Activated naive CD4-positive, alpha-beta T cell treated with anti-CD3 and anti-CD28 coated beads, Interleukin-2, amount 50 U/mL, for 24 hours (primary cell): ENCODE measurements around the gene GSTT4.
"Not testable (repeated sequence)": the region's sequence is repeated elsewhere in the genome, so short reads cannot be mapped to it uniquely, and the experiment has no call there.

Experiments
- H3K27ac Mint-ChIP-seq: one replicate; pipeline ENCODE4 v1.8.0; 2021; ENCODE audit warnings: mild to moderate bottlenecking, mixed read lengths
- H3K27me3 Mint-ChIP-seq: one replicate; pipeline ENCODE4 v1.8.0; 2021; ENCODE audit warnings: mixed read lengths
- H3K36me3 Mint-ChIP-seq: one replicate; pipeline ENCODE4 v1.8.0; 2021; ENCODE audit warnings: mixed read lengths
- H3K4me1 Mint-ChIP-seq: one replicate; pipeline ENCODE4 v1.8.0; 2021; ENCODE audit warnings: mixed read lengths
- H3K4me3 Mint-ChIP-seq: one replicate; pipeline ENCODE4 v1.8.0; 2021; ENCODE audit warnings: mild to moderate bottlenecking, mixed read lengths
- H3K9me3 Mint-ChIP-seq: one replicate; pipeline ENCODE4 v1.8.0; 2021; ENCODE audit warnings: mixed read lengths

Gene GSTT4

GRCh38 chr22:23953485-23953884 lies 51.8 kb downstream of the GSTT4 start:
- H3K27me3 Mint-ChIP-seq, H3K9me3 Mint-ChIP-seq: not testable (repeated sequence)

GRCh38 chr22:23952794-23953405 lies 52.4 kb downstream of the GSTT4 start:
- H3K36me3 Mint-ChIP-seq, H3K9me3 Mint-ChIP-seq, H3K4me1 Mint-ChIP-seq, H3K27me3 Mint-ChIP-seq, H3K4me3 Mint-ChIP-seq, H3K27ac Mint-ChIP-seq: not testable (repeated sequence)

More at GRCh38 chr22:23953485-23953884, 51.8 kb downstream of the GSTT4 start:
- not testable (repeated sequence) for H3K27ac Mint-ChIP-seq, H3K4me3 Mint-ChIP-seq, H3K36me3 Mint-ChIP-seq, H3K4me1 Mint-ChIP-seq

- H3K27ac Mint-ChIP-seq, H3K4me3 Mint-ChIP-seq, H3K4me1 Mint-ChIP-seq, H3K27me3 Mint-ChIP-seq, H3K36me3 Mint-ChIP-seq, H3K9me3 Mint-ChIP-seq: not testable (repeated sequence)
Measured at GRCh38 chr22:23951383-23951782, 53.9 kb downstream of the GSTT4 start.

GRCh38 chr22:23949764-23950163 lies 55.5 kb downstream of the GSTT4 start:
- not testable (repeated sequence) for H3K4me1 Mint-ChIP-seq, H3K27ac Mint-ChIP-seq, H3K36me3 Mint-ChIP-seq, H3K9me3 Mint-ChIP-seq, H3K27me3 Mint-ChIP-seq, H3K4me3 Mint-ChIP-seq
